ENCODE data around the gene TPCN1.

DNA sequence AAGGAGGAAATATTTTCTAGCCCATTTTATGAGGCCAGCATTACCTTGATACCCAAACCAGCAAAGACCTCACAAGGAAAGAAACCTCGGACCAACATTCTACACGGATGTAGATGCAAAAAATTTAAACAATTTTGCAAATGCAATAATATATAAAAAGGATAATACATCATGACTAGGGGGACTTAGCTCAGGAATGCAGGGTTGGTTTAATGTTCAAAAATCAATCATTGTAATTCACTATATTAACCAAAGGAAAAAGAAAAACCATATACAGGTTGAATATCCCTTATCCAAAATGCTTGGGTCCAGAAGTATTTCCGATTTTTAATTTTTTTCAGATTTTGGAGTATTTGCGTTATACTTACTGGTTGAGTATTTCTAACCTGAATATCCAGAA, 33.0 kb downstream of the TPCN1 start:
- TF ChIP-seq, protein P1, sequence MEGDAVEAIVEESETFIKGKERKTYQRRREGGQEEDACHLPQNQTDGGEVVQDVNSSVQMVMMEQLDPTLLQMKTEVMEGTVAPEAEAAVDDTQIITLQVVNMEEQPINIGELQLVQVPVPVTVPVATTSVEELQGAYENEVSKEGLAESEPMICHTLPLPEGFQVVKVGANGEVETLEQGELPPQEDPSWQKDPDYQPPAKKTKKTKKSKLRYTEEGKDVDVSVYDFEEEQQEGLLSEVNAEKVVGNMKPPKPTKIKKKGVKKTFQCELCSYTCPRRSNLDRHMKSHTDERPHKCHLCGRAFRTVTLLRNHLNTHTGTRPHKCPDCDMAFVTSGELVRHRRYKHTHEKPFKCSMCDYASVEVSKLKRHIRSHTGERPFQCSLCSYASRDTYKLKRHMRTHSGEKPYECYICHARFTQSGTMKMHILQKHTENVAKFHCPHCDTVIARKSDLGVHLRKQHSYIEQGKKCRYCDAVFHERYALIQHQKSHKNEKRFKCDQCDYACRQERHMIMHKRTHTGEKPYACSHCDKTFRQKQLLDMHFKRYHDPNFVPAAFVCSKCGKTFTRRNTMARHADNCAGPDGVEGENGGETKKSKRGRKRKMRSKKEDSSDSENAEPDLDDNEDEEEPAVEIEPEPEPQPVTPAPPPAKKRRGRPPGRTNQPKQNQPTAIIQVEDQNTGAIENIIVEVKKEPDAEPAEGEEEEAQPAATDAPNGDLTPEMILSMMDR (IDR thresholded peaks at IDR 0.05): no peak
- TF ChIP-seq POLR2A (IDR thresholded peaks at IDR 0.05): no peak
